ENCODE measurements around the gene F8. TPM values are rescaled to one million over a fixed set of nuclear protein-coding genes. Genes with fewer than 3 reads are reported as not detected.

F8 gene
- total RNA-seq, 1 experiment from 2014 or later = 0.20 TPM

GRCh38 chrX:154980330-154981115 lies 42.0 kb downstream of the F8 start:
- no peaks in the 10 kb centered on the region for H3K4me1 ChIP-seq
- H3K27me3 ChIP-seq (replicated peaks; ENCODE audit: control insufficient read depth, insufficient read depth, low read length) = no peaks in the 10 kb centered on the region; the same call in 1 of the 2 replicates
- DNase-seq = peak; percentile 52 to 66
- POLR2A ChIA-PET = no interaction called here
- TF ChIP-seq CTCF (IDR thresholded peaks at IDR 0.05; ENCODE audit: insufficient read depth in 1 of 2, low read depth in 1 of 2, low read length in 1 of 2, severe bottlenecking in 1 of 2, unreplicated experiment in 1 of 2) = peak; percentile 47 to 59
- Mint-ChIP-seq H3K4me3 (ENCODE audit: unreplicated experiment) (no peak overlapping the region), H3K27me3 (ENCODE audit: insufficient read depth, unreplicated experiment) (no peaks in the 10 kb centered on the region), H3K36me3 (ENCODE audit: insufficient read depth, unreplicated experiment) (no peaks in the 10 kb centered on the region), H3K4me1 (ENCODE audit: low read depth, unreplicated experiment) (no peaks in the 10 kb centered on the region), H3K27ac (ENCODE audit: unreplicated experiment) (no peak overlapping the region), H3K9me3 (ENCODE audit: unreplicated experiment) (no peaks in the 10 kb centered on the region)
- intact Hi-C loops (cut with micrococcal nuclease; ENCODE audit: unreplicated experiment) = loop anchor here (1.0 to 2.0 kb wide), 3 partner anchors 62 to 168 kb away; no protein-coding TSS in a partner anchor
- no peaks in the 10 kb centered on the region for H3K36me3 ChIP-seq (ENCODE audit: control insufficient read depth, insufficient read depth, low read length)
- BruUV-seq (replicated peaks) = no TSS peak
- no peaks in the 10 kb centered on the region for H3K9me3 ChIP-seq
- CTCF ChIA-PET = no interaction called here
- H3K4me3 ChIP-seq (ENCODE audit: low read depth, low read length) = peak overlapping the region; percentile 20; the same call in 1 of the 2 replicates

GRCh38 chrX:154979629-154980028 lies 42.9 kb downstream of the F8 start:
- no TSS peak for BruUV-seq (replicated peaks)
- no peaks in the 10 kb centered on the region for H3K9me3 ChIP-seq
- DNase-seq = no peak
- no peak overlapping the region for H3K27ac Mint-ChIP-seq (ENCODE audit: unreplicated experiment)
- intact Hi-C loops (cut with micrococcal nuclease; ENCODE audit: unreplicated experiment) = loop anchor here (2.0 kb wide), 1 partner anchor 169 kb away; no protein-coding TSS in a partner anchor
- H3K9me3 Mint-ChIP-seq (ENCODE audit: unreplicated experiment) = no peaks in the 10 kb centered on the region
- H3K4me3 Mint-ChIP-seq (ENCODE audit: unreplicated experiment) = no peak overlapping the region
- CTCF ChIA-PET = interaction anchor here (0.5 kb wide), 1 partner anchor 62 kb away, joined by 4 read pairs; no protein-coding TSS in a partner anchor
- H3K36me3 ChIP-seq (ENCODE audit: control insufficient read depth, insufficient read depth, low read length) = no peaks in the 10 kb centered on the region
- H3K4me1 ChIP-seq = no peaks in the 10 kb centered on the region
- H3K27me3 Mint-ChIP-seq (ENCODE audit: insufficient read depth, unreplicated experiment) = no peaks in the 10 kb centered on the region
- H3K36me3 Mint-ChIP-seq (ENCODE audit: insufficient read depth, unreplicated experiment) = no peaks in the 10 kb centered on the region
- POLR2A ChIA-PET = no interaction called here
- no peaks in the 10 kb centered on the region for H3K4me1 Mint-ChIP-seq (ENCODE audit: low read depth, unreplicated experiment)
- no peak overlapping the region for H3K4me3 ChIP-seq (ENCODE audit: low read depth, low read length)
- no peaks in the 10 kb centered on the region; the same call in 1 of the 2 replicates for H3K27me3 ChIP-seq (replicated peaks; ENCODE audit: control insufficient read depth, insufficient read depth, low read length)
- no peak for TF ChIP-seq CTCF (IDR thresholded peaks at IDR 0.05; ENCODE audit: insufficient read depth in 1 of 2, low read depth in 1 of 2, low read length in 1 of 2, severe bottlenecking in 1 of 2, unreplicated experiment in 1 of 2)

- no peaks in the 10 kb centered on the region for H3K4me1 ChIP-seq
- H3K9me3 Mint-ChIP-seq (ENCODE audit: unreplicated experiment) = no peaks in the 10 kb centered on the region
- H3K9me3 ChIP-seq = no peaks in the 10 kb centered on the region
- no peak overlapping the region for H3K4me3 ChIP-seq (ENCODE audit: low read depth, low read length)
- no peak overlapping the region for H3K4me3 Mint-ChIP-seq (ENCODE audit: unreplicated experiment)
- no peak overlapping the region for H3K27ac Mint-ChIP-seq (ENCODE audit: unreplicated experiment)
- no peaks in the 10 kb centered on the region for H3K36me3 ChIP-seq (ENCODE audit: control insufficient read depth, insufficient read depth, low read length)
- H3K4me1 Mint-ChIP-seq (ENCODE audit: low read depth, unreplicated experiment) = no peaks in the 10 kb centered on the region
- CTCF ChIA-PET = no interaction called here
- BruUV-seq (replicated peaks) = no TSS peak
- H3K36me3 Mint-ChIP-seq (ENCODE audit: insufficient read depth, unreplicated experiment) = no peaks in the 10 kb centered on the region
- H3K27me3 Mint-ChIP-seq (ENCODE audit: insufficient read depth, unreplicated experiment) = peaks cover 3% of the 10 kb centered on the region
- no peaks in the 10 kb centered on the region for H3K27me3 ChIP-seq (replicated peaks; ENCODE audit: control insufficient read depth, insufficient read depth, low read length)
- no peak for TF ChIP-seq CTCF (IDR thresholded peaks at IDR 0.05; ENCODE audit: insufficient read depth in 1 of 2, low read depth in 1 of 2, low read length in 1 of 2, severe bottlenecking in 1 of 2, unreplicated experiment in 1 of 2)
- no peak for DNase-seq
- POLR2A ChIA-PET = no interaction called here
- intact Hi-C loops (cut with micrococcal nuclease; ENCODE audit: unreplicated experiment) = no loop called here
Observed at GRCh38 chrX:154968353-154968752, 54.2 kb downstream of the F8 start.
